Brain pericyte (primary cell): Measurements from ENCODE around the gene TMEM26.

ENCODE experiments used
- DNase-seq: peaks from one replicate; pipeline ENCODE4 v3.0.0-alpha.2; 2012; ENCODE audit warnings: low read depth, low spot score

Gene TMEM26

DNA sequence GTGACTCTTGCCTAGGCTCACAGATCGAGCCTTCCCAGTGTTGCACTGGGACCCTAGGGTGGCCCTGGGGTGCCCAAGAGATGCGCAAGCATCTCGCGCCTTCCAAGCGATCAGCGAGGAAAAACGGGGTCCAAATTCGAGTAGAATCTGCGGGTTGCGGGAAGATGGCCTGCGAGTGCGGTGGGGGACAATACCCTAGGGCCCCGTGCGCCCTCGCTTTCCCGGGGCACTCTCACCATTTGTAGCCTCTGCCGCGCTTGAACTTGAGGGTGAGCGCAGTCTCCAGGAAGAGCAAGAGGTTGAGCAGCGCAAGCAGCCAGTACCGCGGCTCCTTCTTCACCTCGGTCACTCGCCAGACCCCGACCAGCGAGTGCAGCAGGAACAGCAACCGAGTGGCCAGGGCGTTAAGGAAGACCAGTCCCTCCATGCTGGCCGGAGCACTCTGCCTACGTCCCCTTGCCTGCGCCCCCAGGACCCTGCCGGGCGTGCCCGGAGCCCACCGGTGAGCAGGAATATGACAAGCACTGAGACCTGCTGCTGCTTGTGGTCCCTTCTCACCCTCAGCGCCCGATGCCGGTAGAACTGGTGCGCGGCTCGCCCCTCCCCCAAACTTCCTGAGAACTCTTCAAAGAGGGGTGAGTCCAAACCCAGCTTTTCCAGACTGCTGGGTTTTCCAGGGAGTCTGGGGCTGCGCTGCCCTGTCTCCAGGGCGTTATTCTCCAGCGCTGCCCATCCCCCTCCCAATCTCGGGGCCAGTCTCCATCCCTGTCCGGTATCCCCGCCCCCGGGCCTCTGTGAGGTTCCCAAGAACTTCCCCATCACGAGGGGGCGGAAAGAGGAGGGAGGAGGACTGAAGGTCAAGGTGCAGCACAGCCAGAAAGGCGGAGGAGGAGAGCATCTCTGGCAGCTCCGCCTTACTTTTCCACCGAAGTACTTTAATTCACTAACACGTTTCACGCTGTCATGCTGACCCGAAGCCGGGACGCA lies at the start of gene TMEM26:
Gene TMEM26 (minus strand): TSS at position 727 of the 987 bp plus-strand sequence. CDS start 300 bp downstream, at position 427.
- no peak for DNase-seq

DNA sequence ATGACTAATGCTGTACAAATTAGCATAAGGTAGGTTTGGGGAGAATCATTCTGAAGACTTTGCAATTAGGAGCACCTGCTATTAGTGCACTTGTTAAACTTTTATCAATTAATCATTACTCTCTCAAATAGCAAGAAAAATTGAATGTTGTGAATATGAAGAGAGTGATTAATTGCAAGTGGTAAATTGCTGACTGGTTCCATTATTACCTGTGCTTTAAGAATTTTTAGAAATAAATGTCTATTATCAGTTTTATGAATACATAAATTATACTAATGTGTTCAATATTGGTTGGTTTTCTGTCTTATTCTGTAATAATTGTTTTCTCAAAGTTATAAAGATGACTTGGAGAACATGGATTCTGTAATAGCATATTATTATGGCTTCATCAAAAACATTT lies 47.3 kb upstream of the TMEM26 start:
- no peak for DNase-seq

DNA sequence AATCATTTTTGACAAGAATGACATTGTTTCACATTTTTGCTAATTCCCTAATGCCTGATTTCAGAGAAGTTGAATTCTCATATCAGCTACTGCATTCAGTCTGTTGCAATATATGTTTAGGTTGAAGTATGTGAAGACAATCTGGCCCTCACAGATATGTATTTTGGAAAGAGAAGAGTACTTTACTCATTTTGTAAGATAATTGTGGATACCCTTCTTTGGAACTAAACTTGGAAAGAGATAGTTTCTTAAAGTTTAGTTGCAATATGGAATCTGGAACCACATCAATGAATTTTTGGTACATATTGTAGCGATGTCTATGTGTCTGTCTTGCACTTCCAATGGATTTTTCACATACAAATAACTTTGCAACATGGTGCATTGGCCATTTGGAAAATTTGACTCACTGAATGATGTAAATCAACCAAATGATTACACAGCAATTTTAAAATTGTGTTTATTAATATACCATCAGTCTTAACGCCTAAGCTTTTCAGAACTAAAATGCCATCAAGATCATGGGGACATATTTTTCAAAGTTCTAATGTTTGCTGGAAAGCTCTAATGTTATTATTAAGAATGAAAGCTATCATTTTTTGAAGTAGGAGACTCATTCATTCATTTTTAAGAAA lies 39.3 kb upstream of the TMEM26 start:
- no peak for DNase-seq

DNA sequence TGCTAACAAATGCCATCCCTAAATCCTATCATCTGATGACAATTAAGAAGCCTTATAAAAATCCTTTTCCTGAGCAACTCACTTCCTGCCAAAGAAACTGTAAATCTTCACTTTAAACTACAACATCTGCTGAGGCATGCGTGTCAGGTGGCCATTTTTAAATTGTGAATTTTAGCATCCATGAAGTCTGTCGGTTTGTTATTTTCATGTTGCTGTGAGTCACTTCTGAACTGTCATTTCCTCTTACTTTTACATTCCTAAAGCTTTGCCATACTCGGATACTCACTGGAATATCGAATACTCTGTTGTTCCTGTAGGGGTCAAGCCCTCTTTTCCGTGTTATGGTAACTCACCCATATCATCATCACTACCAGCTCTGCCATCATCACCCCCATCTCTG lies 34.3 kb upstream of the TMEM26 start:
- no peak for DNase-seq

DNA sequence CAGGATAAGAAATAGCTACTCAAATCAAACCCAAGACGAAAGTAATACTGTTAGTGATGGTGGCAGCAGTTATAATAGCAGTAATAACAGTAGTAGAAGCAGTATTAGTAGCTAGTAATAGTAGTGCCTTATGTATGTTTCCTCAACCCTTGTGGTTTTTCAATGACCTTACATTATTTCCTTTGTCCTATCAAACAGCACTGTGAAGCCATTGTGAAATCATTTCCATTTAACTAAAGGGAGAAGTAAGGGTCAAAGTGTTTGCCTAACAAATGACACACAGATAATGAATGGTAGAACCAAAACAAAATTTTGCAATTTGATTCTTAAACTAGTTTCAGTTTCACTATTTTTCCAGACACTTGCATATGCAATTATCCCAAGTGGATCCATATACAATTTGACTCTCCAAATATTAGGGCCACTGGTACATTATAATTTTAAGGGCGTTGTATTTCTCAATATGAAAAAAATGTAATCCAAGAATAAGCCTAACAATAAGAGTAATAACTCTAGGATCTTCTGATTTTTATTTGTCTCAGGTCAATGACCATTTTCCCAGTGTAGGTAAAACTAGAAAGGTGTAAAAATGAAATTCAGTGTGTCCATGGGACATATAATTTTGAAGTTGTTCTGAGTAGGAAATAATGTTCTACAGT lies 33.7 kb upstream of the TMEM26 start:
- DNase-seq, result no peak

DNA sequence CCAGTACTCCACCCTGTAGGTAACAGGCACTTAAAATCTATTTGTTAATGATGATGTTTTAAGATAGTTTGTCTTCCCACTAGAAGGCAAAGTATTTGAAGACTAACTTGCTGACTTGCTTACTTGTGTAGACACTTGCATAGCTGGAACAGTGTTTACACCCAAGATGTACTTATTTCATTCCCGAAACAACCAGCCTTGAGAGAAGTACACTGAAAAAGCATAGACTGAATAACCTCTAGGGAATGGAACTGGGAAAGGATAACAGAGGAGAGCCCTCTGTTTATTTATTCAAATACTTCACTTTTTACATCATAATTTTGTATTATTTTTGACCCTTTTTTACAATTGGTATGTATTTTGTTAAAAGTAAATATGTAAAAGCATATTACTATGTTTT lies 33.1 kb upstream of the TMEM26 start:
- DNase-seq, result peak; percentile 49

DNA sequence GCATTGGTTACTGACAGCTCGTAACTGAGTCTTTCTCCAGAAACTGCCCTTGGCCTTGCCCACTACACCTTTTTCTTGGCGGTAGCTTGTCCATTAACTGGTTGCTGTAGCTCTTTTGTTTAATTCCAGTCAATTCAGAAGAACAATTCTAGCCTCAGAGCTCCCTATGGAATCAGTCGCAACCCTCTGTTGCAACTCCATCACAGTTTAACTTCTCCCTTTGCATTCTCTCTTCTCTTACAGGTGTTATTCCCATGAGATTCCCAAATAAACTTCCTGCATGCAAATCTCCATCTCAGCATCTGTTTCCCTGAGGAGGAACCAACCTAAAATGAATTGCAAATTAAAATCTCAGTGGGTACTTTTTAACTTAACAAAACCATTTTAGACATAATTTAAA lies 28.4 kb upstream of the TMEM26 start:
- DNase-seq, result no peak

DNA sequence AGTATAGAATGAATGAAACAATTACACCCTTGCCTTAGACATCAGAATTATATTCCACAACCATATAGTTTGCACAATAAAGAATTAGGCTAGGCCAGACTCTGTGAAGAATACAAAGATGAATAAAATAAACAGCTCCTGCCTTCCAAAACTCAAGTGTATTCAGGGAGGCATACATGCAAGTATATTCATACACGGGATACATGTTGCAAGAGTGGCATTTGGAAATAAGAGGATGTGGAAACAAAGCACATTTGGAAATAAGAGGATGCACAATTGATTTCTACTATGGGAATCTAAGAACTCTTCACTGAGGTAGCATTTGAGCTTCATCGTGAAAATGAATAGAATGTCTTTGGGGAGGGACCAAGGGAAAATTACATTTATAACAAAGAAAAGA lies 27.0 kb upstream of the TMEM26 start:
- no peak for DNase-seq

DNA sequence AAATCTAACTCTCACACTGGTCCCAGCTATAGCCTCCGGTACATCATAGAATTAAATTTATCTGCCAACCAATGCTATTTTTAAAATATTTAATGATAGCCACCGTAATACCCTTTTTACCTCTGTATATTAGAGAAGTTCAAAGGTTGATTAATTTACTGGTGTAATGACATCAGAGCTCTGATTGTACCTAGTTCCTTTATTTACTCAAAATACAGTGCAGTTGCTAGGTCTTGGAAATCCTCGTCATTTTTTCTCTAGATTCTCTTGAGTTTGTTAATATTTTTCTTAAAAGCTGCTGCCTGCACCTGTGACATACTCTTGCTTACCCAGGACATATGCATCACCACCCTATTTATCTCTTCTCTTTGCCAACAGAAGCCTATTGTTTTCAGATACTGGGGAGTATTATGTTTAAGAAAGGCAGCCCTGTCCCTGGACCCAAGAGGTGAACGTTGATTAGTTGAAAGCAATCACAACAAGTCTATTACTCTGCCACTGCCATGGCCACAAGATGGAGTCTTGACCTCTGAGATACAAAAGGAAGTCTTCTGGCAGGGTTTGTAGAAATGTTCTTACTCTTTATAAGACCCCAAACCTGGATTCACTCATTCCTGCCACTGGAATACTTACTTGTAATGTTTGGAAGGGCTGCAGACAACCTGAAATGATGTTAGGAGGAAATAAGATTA lies 25.6 kb upstream of the TMEM26 start:
- DNase-seq, result no peak

DNA sequence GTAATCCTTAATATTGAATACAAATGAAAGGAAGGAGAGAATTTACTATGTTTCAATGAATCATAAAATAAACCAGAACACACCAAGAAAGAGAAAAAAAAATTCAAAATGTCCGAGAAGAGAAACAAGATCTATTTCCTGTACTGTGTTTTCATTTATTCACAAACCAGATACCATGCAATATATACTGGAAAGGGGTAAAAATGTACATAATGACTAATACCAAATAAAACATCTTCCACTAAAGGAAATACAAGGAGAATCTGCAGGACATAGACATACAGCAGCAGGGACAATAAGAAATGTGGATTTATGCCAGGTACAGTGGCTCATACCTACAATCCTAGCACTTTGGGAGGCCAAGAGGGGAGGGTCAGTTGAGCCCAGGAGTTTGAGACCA lies 24.3 kb upstream of the TMEM26 start:
- DNase-seq, result no peak

DNA sequence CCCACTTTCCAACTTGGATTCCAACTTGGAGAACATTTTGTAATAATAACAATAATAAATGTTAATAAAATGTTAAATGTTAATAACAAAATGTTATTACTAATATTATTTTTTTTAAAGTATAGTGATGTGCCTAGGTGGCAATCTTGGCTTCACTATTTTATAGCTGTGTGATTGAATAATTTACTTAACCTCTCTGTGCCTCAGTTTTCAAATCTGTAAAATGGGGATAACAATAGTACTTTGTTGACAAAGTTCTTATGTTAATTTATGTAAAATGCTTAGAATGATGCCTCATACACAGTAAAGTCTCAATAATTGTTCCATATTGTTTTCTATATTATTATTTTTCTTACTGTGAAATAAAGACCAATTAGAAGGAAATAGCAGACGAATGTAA lies 23.3 kb upstream of the TMEM26 start:
- no peak for DNase-seq

DNA sequence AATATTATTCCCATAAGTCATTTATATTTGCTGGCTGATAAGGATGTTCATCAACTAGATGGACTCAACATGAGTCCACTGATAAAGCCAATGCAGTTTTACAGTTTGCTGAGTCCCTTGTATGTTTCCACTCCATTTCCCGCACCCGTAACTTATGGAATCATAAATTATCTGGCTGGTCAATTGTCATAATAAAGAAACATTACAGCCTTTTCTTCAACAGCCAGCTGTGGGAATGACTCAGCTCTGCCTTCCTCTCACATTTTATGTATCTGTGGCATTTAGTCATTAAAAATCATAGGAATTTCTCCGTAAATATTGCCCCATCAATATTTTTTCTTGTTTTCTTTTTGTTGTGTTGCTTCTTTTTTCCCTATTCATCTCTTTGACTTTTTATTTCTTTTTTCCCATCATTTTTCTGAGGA lies 22.3 kb upstream of the TMEM26 start:
- DNase-seq, result no peak

DNA sequence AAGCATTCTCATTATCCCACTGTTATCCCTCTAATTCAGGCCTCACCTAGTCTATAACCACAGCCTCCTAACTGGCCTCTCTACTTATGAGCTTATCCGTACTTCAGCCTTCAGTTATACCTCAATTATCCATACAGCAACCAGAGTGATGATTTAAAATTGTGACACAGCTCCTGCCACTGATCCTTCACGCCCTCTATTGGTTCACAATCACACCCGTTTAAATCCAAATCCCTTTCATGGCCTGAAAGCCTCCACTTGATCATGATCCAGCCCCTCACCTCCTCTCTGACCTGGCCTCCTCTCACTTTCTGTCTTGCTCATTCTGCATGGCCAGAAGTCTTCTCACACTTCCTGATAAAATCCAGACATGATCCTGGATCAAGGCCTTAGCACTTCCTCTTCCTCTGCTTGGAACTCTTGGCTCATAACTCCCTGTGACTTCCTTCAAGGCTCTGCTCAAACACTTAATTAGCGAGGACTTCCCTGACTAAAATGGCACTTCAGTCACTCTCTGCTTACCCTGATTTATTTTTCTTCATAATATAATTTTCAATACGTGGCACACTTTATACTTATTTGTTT lies 19.0 kb upstream of the TMEM26 start:
- DNase-seq, result no peak

DNA sequence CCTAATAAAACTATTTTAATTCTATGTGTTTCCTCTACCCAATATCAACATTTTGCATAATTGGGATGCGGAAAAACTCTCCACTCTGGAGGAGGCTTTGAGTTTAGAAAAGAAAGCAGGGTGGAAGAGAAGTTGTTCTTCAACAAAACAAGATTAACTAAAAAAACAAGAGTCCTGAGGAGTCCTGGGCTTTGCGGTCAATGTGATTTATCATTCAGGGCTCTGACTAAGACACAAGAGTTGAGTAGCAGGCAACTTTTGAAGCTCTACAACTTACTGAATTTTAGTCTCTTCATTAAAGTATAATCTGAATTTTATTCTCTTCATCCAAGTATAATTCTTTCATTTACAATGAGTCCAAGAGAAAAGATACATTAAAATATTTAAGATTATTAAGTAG lies 18.3 kb upstream of the TMEM26 start:
- DNase-seq, result no peak

DNA sequence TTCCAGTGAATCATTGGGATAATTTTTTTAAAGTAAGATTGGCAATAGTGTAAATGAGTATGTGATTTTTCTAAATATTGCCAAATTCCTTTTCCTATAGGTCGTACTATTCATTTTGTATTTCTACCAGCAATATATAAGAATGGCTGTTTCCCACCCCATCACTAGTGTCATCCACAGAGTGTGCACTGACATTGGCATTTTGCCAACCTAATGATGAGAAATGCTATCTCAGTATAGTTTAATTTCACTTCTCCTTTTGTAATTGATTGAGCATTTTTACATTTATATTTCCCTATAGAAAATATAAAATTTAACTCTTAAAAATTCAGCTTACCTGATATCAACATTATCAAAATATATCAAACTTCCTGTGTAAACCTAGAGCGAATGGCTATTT lies 17.6 kb upstream of the TMEM26 start:
- DNase-seq, result no peak

DNA sequence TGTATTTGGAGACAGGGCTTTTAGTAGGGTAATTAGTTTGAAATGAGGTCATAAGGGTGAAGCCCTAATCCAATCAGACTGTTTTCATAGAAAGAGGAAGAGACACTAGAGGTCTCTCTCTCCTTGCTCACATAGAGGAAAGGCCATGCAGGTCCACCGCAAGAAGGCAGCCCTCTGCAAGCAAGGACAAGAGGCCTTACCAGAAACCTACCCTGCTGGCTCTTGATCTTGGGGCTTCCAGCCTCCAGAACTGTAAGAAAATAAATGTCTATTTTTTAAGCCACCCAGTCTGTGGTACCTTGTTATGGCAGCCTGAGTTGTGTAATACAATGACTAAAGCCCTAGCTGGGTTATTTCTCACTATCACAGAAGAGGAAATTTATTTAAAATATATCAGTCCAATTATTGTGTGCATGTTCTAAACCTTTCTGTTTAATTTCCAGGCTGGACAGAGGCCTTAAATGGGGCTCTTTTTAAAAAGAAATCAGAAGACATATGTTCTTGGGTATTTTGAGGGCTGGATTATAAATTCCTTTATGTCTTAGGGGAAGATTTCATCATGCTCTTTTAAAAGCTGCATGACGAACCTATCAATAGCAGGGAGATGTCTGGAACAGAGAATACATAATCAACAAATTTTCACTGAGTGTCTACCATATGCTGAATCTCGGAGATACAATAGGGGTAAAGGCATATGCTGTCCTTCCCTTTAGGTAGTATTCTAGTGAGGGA lies 12.9 kb upstream of the TMEM26 start:
- no peak for DNase-seq

DNA sequence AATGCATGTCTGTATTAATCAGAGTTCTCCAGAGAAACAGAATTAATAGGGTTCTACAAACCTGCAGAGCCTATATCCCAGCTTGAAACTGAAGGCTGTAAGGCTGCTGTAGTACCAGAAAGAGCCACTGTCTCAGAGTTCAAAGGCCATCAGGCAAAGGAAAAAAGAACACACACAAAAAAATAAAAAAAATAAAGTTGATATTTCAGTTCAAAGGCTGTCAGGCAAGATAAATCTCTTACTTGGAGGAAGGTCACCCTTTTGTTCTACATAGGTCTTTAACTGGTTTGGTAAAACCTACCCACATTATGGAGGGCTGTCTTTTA lies 12.0 kb upstream of the TMEM26 start:
- DNase-seq, result no peak

DNA sequence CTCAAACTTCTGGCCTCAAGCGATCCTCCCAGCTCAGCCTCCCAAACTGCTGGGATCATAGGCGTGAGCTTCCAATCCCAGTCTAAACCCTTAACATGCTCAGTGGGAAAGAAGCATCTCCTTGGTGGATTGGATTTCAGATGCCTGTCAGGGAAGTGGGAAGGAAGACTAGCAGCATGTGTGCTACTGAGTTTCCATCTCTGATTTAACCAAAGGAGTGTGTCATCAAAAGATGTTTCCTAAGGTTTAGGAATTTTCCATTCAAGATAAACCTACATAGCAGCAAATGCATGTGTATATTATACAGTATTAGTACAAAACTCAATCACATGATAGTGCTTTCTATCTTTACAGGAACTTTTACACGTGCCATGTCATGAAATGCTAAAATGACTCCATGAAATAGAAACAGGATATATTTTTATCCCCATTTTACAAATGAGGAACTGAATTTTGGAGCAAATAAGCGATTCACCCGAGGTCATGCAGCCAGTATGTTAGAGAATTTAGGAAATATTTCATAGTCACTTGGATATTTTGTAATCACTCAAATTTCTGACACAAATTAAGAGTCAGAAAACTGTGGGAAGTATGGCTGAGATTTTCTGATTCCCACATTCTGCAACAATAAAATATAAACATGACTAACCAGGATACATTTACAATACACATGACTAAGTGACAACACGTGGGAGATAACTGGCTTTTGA lies 11.4 kb upstream of the TMEM26 start:
- no peak for DNase-seq

DNA sequence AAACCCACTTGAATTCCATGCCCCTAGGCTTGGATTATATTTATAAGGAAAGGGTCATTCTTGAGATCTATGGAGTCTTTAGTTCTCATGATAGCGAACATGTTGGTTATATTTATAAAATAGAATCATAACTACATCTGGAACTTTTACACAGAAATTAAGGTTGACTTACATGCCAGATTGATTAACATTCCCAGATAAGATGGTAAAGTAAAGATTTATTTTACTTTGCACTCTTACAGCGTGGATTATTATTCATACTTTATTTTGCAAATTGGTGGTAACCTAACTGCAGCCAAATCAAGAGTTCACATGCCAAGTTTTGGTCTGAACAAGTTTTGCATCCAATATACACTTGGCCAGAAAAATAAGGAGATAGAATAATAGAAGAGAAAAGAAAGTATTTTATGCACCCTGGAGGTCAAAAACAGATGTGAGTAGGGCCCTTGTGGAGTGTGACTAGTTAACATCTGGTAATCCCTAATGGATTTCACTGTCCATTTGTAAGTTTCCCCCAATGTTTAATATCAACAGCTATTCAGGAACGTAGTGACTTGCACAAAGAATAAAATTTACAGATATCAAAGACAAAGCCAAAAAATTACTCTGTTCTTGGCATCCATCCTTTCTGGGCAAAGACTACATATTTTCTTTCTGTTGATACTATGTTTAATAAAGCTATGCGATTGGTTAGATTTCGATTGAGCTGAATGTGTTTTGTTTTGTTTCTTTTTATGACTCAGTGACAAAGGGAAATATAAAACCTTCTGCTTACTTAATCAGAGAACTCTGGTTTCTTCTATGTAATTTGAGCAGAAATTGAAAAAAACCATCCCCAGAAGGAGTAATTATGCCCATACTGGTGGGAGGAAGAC lies 10.1 kb upstream of the TMEM26 start:
- peak; percentile 67 for DNase-seq
